AML-193 (cell line): Measurements from ENCODE around the gene SCYL3.
"Not testable (repeated sequence)": the region's sequence is repeated elsewhere in the genome, so short reads cannot be mapped to it uniquely, and the experiment has no call there.

Experiments used
- DNase-seq, 2 experiments: peaks; one replicate each; lab custom pipeline; 2025; lab: John Stamatoyannopoulos, UW

SCYL3 gene

DNA sequence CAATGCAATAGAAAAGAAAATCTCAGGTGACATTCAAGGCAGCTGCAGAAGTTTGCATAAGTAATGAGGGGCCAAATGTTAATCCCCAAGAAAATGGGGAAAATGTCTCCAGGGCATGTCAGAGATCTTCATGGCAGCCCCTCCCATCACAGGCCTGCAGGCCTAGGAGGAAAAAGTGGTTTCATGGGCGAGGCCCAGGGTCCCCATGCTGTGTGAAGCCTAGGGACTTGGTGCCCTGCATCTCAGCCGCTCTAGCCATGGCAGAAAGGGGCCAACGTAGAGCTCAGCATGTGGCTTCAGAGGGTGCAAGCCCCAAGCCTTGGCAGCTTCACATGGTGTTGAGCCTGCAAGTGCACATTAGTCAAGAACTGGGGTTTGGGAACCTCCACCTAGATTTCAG lies 21.7 kb downstream of the SCYL3 start:
- not testable (repeated sequence) for DNase-seq

DNA sequence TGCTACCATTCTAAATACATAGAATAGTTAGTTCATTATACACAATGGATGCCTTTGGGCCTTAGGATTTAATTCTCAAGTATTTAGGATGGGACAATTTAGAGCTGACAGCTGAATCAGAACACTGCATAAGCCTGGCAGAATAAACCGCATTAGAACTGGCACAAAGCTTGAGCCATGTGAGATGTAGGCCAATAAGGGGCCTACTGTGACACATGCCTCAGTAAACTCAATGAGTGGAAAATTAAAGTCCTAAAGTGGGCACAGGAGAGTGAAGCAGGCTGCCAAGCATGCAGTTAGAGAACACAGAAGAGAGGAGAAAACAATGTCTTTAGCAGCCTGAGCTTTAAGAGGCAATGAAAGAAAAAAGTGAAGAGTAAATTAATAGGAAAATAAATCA lies 24.3 kb downstream of the SCYL3 start:
- DNase-seq, result no peak

DNA sequence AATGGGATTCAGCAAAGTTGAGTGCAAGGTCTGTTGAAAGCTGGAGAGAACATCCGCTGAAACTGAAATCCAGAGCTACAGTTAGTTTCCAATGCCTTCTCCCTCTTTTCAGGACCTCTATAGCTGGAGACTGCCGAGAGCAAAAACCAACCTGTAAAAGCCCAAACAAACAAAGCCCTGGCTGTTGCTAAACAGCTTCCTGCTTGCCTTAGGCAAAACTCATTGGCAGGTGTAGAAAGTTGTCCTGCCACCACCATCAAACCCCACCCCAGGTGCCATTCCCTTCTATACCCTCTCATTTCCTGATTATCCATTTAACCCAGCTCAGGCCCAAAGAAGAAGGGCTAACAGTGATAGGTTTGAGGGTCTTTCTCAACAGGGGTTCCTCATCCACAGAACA lies 24.7 kb downstream of the SCYL3 start:
- DNase-seq, result no peak

DNA sequence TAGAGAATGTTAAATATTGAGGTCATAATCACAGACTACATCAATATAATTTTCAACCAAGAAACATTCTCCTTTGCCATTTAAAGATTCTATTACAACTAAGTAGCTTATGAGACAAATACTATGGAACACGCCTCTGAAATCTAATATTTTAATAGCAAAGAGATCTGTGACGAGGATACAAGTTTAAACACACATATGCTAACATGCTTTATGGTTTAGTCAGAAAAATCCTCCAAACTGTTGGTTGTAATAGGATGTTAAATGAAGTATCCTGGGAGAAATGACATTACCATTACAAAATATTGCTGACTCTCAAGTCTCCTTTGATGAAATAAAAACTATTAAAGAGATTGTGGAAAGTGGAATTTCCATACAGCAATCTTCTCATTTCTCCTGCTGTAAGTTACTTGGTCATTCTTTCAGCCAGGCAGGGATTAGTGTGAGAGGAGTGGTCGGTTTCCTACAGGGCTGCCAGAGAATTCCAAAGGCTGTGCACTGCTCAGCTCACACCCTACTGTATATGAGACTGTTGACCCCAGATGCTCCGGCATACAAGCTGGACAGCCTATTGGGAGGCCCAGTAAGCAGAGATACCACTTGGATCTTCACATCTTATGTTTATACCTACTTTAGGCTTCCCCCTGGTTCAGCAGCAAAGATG lies 26.6 kb downstream of the SCYL3 start:
- no peak for DNase-seq

DNA sequence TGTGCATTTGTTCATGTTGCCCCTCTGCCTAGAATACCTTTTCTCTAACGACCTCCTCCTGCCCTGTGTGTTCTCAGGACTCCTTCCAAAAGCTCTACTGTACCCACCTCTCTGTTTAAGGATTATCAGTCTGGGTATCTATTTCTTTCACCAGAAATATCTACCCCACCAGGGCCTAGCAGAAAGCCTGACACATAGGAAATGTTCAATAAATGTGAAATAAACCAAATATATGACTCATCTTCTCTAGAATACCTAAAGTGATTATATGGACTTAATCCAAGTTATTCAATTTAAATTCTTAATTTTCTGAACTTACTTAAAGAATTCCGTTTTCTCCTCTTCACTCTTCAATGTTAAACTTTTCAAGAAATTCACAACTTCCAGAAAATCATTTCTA lies 27.1 kb downstream of the SCYL3 start:
- no peak for DNase-seq

DNA sequence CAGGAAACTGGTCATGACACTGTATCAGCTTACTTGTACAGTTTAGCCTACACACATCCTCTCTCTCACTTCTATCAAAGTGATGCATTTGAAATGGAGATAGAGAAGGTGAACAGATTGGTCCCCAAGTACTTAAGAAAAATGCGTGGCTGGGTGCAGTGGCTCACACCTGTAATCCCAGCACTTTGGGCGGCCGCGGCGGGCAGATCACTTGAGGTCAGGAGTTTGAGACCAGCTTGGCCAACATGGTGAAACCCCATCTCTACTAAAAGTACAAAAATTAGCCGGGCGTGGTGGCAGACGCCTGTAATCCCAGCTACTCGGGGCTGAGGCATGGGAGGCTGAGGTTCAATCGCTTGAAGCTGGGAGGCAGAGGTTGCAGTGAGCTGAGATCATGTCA lies 29.2 kb downstream of the SCYL3 start:
- DNase-seq, result not testable (repeated sequence)

DNA sequence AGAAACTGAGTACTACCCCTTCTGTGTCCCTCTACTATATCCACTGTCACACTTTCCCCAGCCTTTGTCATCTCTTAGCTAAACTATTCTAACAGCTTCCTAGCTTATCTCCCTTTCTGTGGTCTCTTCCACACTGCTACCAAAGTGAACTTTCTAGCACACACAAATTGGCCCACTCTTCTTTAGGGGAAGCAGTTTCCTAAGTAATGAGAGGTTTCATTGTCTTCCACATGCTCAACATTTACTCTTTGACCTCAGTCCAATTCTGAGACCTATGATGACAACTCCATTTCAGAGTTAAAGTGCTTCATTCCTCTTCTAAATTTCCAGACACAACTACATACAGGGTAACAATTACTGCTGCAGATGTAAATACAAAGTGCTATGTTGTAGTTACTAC lies 32.9 kb downstream of the SCYL3 start:
- DNase-seq, result no peak

DNA sequence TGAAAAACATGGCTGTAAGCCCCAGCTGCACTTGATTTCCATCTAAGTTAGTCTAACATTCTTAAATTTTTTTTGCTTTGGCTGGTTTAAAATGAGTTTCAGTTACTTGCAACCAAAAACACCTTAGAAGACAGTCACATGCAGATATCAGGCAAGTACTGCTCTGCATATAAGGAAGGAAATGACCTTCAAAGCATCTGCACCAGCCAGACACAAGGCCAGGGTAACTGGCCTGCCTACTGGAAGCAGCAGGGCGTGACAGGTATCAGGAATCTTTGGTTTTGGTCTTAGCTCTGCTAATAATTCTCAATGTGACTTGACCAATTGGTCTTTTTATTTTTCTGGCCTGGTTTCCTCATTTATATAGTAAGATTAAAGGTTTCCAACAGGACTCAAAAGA lies 33.5 kb downstream of the SCYL3 start:
- no peak for DNase-seq

DNA sequence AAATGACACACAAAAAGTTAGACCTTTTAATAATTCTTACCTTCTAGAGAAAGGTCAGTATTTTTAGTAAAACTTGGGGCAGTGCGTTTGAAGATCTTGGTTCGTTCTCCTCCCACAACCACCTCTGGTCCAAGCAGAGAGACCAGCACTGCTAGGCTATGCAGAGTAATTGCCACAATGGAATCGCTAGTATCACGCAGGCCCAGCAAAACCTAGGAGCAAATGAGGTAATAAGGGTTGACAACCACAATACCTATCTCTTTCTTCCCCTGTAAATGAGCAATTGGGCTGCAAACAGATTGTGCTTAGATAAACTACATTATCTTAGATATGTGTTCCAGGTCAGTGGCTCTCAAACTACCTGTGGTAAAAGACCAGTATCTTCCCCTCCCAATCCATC lies 34.7 kb downstream of the SCYL3 start:
- no peak for DNase-seq

DNA sequence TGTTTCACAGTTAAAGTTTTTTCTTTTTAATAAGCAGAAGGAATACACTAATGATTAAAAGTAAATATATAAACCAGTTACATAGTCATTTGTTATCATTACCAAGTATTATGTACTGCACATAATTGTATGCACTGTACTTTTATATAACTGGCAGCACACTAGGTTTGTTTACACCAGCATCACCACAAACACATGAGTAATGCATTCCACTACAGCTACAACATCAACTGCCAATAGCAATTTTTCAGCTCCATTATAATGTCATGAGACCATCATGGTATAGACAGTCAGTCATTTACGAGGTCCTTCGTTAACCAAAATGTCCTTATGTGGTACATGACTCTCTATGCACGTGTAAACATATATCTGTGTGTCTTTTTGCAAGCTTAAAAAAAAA lies 35.2 kb downstream of the SCYL3 start:
- DNase-seq, result no peak

DNA sequence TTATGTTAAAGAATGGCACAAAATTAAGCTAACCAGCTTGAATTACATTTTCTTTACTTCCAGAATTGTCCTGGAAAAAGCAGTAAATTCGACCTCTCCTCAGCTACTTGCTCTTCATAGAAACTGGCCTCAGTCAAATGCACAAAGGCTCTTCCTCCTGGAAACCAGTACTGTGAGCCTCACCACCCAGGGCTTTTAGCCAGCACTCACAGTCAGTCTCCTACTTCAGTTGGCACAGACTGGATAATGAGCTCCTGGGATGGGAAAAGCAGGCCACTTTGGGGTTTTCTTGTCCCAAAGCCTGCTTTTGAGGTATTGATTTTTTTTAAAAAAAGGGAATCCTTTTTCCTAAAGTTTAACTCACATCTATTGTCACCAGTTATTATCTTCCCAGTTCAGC lies 40.4 kb downstream of the SCYL3 start:
- DNase-seq, result no peak

DNA sequence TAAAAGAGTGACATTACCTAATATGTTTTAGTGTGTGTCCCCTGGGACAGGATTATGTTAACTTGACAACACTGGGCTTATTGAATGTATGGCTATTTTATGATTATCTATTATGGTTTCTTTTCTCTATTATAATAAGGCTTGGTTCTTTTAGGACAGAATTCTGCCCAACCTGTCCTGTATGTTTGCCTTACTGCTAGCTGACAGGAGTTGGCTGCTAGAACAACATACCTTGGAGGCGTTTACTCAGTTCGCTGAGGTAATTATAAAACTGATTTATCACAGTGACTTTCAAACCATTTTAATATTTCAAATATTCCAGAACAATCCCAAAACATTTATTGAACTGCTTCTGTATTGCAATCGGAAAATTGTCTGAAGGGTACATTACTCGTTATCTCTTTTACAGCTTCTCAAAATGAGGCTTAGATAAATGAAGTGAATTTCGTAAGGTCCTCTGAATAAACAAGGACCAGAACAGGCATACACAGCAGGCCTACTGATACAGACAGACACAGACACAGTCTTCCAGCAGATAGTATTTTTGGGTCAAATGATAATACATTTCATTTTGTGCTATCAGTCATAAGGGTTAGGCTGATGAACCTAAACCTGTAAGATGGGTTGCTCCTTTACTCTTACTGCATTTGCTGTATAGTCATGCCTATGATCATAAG lies 44.2 kb downstream of the SCYL3 start:
- DNase-seq, result no peak

DNA sequence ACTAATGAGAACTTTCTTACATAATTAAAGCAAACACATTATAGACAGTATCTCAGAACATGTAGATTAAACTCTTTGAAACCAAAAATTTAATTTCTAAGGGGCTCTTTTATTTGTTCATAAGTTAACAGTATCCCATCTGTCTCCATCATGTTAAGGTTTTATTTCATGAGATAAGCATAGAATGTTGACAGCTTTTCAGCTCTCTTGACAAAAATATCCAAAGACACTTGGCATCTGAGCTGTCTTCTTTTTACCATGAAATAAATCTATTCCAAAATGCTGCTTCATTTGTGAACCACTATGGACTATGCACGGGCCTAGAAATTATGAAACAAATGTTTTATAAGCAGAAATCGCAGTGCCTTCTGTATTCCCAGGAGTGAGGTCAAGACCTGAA lies 45.2 kb downstream of the SCYL3 start:
- no peak for DNase-seq

DNA sequence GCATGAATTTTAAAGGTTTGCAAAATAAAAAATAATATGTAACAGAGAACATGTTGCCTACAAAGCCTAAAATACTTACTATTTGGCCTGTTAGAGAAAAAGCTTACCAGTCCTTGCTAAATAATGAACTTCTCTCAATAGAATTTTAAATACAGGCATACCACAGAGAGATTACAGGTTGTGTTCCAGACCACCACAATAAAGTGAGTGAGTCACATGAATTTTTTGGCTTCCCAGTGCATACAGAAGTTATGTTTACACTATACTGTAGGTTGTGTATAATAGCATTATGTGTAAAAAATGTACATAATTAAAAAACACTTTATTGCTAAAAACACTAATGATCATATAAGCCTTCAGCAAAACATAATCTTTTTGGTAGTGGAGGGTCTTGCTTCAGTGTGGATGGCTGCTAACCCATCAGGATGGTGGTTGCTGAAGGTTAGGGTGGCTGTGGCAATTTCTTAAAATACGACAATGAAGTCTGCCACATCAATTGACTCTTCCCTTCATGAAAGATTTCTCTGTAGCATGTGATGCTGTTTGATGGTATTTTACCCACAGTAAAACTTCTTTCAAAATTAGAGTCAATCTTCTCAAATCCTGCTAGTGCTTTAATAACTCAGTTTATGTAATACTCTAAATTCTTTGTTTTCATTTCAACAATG lies 48.6 kb downstream of the SCYL3 start:
- no peak for DNase-seq

DNA sequence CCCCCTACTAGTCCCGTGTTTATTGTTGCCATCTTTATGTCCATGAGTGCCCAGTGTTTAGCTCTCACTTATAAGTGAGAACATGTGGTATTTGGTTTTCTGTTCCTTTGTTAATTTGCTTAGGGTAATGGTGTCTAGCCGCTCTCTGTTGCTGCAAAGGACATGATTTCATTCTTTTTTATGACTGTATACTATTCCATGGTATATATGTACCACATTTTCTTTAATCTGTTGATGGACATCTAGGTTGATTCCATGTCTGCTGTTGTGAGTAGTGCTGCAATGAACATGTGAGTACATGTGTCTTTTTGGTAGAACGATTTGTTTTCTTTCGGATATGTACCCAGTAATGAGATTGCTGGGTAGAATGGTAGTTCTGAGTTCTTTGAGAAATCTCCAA lies 54.8 kb downstream of the SCYL3 start:
- DNase-seq, result no peak

DNA sequence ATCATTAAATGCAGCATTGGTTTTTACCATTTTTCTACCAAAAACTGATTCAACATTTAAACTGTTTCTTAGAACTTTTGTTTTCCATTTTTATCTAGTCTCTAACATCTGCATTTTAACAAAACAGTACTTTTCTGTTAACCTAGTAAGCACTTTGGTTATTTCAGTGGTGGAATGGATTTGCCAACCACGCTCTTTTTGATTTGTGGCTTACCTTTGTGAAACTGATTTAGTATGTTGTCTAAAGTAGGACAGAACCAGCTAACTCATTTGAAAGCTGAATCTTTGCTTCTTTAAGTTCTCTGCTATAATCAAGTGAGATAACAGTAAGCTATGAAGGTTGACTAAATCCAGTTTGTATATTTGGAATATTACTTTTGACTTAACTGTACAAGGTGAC lies 57.5 kb downstream of the SCYL3 start:
- DNase-seq, result no peak

DNA sequence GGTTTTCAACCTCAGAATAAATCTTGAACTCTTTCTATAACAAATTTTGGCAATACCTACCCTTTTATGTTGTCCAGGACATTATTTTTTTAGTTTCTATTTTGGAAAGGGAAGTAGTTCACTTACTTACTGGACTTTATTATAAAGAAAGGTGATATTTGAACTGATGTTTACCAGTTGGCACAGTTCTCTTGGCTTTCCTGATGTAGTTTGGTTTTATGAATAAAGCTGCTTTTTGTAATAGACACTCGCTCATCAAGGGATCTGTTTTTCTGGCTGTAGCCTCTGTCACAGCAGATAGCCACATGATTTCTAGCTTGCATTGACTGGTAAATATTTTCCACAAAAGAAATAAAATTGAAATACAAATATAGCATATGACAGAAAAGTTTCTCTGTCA lies 58.0 kb downstream of the SCYL3 start:
- no peak for DNase-seq

DNA sequence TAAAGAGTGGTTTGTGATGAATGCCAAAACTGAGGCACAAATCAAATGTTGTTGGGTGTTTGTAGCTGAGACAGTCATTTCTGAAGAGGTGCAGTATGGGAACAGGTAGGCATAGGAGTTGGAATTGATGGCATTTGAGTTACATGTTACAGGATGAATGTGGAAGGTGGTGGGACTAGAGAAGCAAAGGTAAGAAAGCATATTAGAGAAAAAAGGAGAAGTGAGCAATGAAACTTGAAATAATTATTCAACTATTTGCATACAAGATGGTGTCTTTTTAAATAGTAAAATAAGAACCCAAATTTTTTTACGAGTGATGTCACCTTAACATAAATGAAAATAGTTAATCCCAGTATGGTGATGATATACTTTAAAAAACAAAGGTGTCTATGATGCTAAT lies 58.8 kb downstream of the SCYL3 start:
- no peak for DNase-seq

DNA sequence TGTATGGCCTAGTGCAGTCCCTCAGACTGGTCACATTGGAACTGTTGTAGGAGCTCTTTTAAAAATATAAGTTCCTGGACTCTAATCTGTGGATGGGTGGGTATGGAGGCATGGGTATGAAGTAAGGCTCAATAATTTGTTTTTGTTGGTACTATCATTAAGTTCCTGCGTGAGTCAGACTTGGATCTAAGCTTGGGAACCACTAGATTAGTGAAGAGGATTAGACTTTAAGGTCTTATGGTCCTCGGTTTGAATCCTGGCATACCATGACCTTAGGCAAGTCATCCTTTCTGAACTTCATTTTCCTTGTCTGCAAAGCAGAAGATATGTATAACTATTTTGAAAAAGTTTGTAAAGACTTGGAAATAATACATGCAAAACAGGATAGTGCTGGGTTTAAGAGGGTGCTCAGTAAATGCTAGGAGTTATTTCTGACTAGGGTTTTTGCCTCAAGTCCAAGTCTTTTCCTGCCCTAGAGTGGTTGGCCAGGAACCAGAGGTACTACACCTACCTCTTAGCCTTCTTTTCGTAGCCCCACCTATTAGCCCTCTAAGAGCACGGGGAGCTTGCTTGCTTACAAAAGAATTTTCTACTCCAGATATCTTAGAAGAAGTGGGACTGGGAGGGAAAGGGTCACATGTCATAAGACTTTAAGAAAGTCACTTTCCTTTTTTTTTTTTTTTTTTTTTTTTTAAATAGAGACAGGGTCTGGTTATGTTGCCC lies 60.4 kb downstream of the SCYL3 start:
- DNase-seq, result no peak

DNA sequence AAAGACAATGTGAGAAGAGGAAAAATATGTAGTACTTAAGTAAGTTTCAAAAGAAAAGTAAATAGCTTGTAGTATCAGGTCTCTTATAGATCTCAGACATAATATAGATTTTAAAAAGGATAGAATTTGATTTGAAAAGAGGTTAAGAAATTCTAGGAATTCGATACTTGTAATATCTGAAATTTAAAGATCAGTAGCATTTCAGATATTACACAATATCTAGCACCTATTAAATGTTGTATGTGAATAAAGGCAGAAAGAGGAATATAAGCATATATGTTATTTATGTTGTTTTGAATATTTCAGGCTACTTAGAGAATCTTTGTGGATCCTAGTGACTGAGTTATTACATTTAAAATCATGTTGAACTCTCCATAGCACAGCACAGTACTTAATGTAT lies 64.0 kb downstream of the SCYL3 start:
- no peak for DNase-seq

DNA sequence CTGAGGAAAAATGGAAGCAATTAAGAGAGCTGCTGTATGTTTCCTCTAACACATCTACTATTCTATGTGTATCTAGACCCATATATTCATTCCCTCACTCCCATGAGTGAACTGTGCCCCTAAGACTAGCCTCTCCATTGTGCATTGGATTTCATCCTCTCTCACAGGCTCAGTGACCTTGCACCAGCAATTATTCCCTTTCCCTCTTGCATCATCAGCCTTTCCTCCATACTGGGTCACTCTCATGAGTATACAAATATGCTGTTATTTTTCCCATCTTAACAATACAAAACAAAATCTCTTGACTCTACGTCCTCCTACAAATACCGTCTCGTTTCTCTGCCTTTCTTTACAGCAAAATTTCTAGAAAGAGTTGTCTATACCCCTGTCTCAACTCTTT lies 69.5 kb downstream of the SCYL3 start:
- no peak for DNase-seq

DNA sequence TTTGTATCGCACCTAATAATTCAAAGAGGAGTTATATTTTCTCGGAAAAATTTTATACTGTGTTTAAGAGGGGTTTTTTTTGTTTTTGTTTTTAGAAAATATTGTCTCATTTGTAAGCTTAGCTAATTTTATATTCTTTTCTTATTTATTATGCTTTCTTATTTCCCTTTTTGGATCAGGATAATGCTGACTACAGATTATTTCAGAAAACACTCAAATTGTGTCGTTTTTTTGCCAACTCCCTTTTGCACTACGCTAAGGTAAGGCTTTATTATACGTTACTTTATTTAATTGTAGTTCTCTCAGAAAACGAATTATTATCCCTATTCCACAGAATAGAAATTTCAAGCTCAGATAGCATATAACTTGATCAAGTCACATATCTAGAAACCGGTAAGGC lies 72.2 kb downstream of the SCYL3 start:
- no peak for DNase-seq

DNA sequence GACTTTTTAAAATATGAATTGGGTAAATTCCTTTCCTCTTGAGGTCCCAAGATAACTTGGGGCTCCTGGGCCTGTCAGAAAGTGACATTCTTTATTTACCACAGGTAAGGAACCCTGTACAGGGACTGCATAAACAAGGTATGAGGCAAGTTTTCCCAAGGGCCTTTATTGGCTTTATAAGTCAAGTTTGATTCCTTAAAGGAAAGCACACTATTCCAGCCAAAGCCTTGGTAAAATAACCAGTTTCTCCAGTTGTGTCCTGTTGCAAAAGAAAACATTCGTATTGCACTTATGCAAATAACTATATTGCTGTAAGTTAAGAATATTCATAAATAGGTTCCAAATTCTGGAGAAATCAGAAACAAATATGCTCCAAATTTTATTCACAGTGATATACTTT lies 77.1 kb downstream of the SCYL3 start:
- DNase-seq, result no peak
